NCI-H1092 treated with DMSO at 0.1 percent for 48 hours (cell line): ENCODE data around the gene NASP.
"Not testable (repeated sequence)": the region's sequence is repeated elsewhere in the genome, so short reads cannot be mapped to it uniquely, and the experiment has no call there.

ENCODE experiments used
- DNase-seq: peaks from one replicate; lab custom pipeline; 2025; lab: John Stamatoyannopoulos, UW

NASP gene

DNA sequence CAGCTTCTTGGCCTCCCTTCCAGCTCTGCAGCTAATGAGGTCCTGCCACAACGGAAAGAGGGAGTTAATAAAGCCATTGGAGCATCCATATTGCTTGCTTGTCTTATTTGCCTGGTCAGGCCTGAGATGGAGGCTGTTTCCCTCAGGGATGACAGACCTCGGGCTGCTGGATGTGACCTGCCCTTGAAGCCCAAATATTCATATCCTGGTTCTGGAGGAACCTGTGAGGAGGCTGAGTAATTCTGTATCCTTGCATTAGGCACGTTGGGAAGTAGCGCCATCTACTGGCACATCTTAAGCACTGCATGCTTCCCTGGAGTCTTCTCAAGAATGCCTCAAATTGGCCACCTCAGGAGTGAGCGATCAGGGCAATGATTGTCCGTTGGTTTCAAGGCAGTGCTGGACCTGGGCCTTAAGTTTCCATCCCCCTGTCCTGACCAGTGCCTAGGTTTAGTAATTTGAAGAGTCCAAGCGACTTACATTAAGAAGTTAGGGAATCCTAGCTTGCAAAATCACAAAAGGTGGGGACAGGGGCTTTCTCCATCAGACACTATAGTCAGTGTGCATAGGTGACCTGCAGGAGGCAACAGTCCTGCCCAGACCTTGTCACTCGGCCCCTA, 13.8 kb upstream of the NASP start:
- DNase-seq = peak; percentile 85

GRCh38 chr1:45570631-45571030, 13.2 kb upstream of the NASP start:
- no peak for DNase-seq

GRCh38 chr1:45573231-45573804, 10.5 kb upstream of the NASP start:
- DNase-seq = no peak

DNA sequence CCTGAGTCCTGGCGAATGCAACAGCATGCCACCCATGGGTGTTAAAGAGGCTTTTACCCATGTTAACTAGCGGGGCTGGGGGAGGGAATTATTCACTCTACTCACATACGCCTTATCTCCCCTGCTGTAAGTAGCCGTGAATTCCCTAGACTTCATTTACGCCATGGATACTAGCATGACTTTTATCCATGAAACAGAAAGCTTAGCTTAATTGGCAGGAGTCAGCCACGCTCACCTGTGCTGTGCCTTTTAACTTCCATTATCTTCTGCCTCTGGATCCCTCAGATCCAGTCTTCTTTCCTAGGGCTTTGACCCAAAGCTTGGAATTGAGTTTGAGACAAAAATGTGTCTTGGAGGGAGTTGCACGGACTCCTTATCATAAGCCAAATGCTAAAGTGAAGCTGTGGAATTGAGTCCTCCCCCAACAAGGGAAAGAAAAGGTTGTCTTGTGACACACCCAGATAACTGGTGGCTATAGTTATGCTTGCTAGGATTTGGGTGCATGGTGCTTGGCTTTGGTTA, 9.7 kb upstream of the NASP start:
- no peak for DNase-seq

DNA sequence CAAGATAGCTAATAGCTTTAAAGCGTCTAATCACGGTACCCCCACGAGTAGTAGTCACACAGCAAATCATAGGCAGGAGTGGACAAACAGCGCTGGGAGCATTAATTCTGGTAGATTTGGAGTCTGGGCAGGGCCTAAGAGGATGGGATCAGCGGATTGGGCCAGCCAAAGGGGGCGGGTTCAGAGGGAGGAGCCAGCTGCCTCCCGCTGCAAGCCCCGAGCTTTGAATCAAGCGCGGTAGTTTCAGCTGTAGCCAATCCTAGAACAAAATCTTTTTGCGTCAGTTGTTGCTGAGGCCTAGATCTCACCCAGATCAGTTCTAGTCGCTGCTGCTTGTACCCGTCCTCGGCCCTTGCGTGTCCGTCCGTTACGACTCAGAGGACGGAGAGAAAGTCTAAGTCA, 576 bp upstream of the NASP start:
- DNase-seq = peak; percentile 100

GRCh38 chr1:45584351-45585109, 689 bp downstream of the NASP start:
- DNase-seq = peak; percentile 97

GRCh38 chr1:45585110-45585426, 1.2 kb downstream of the NASP start:
- DNase-seq = no peak

DNA sequence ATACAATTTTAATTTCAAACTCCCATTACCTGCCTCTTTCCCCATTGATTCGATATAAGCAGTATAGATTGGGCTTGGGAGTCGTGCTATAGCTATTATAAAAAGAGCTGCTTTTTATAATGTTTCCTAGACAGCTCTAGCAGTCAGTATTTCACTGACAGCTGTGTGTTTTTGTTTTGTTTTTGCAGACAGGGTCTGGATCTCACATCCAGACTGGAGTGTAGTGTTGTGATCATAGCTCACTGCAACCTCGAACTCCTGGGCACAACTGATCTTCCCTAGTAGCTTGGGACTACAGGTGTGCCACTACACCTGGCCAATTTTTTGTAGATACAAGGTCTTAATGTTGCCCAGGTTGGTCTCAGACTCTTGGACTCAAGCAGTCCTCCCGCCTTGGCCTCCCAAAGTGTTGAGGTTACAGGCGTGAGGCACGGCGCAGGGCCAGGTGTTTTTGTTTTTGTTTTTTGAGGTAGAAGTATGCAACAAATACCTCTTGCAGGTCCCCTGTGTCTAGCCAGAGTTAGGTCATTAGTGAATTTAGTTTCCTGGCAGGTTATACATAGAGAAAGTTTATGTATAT, 1.7 kb downstream of the NASP start:
- no peak for DNase-seq

DNA sequence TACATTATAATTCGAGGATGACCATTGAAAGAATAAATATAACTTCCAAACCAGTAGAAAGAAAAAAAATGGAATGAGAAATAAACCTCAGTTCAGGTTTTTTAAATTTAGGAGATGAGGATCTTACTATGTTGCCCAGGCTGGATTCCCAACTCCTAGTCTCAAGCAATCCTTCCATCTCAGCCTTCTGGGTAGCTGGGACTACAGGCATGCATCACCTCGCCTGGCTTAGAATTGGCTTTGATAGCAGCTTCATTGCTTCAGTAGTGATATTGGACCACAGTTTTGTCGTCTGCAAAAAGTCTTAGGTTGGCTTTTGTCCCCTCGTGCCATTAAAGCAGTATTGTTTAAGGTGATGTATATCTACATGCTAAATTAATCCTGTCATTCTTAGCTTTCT, 2.9 kb downstream of the NASP start:
- DNase-seq = no peak

DNA sequence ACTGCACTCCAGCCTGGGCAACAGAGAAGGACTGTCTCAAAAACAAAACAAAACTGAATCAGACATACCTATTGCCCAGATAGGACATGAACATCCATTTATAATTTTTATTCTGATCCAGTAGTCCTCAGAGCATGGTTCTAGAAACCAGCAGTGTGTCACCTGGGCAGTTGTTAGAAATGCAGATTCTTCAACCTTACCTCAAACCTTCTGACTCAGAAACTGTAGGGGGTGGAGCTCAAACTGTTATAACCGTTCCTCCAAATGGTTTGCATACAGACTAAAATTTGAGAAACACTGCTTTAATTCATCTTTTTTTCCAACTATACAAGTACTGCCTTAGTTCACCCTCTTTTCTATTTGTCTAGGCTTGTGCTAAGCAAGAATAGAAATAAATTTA, 6.0 kb downstream of the NASP start:
- no peak for DNase-seq

DNA sequence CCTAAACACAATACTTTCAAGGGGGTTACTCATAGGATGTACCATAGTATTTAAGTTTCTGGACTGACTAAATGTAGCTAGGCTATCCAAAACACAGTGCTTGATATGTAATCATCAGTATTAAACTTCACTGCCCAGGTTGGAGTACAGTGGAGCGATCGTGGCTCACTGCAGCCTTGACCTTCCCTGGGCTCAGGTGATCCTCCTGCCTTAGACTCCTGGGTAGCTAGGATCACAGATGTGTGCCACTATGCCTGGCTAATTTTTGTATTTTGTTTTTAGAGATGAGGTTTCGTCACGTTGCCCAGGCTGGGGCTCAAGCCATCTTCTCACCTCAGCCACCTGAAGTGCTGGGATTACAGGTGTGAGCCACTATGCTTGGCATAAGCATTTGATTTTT, 10.6 kb downstream of the NASP start:
- DNase-seq = no peak

GRCh38 chr1:45596765-45597164, 12.9 kb downstream of the NASP start:
- DNase-seq = not testable (repeated sequence)

DNA sequence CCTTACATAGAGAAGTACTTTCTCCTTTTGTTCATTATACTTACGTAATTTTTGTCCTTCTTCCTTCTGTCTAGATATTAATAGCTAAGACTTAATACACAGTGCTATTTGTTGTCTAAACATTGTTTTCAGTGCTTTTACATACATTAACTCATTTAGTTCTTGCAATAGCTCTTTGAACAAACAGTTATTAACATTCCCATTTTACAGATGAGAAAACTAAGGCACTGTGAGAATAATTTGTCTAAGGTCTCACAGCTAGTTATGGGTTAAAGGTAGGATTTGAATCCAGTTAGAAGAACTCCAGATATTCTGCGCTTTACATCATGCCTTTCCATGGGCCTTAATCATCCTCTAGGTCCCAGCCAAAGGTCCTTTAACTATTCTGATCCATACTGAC, 20.4 kb downstream of the NASP start:
- no peak for DNase-seq

GRCh38 chr1:45607404-45608074, 23.7 kb downstream of the NASP start:
- DNase-seq = no peak

GRCh38 chr1:45608175-45609156, 24.6 kb downstream of the NASP start:
- DNase-seq = no peak

DNA sequence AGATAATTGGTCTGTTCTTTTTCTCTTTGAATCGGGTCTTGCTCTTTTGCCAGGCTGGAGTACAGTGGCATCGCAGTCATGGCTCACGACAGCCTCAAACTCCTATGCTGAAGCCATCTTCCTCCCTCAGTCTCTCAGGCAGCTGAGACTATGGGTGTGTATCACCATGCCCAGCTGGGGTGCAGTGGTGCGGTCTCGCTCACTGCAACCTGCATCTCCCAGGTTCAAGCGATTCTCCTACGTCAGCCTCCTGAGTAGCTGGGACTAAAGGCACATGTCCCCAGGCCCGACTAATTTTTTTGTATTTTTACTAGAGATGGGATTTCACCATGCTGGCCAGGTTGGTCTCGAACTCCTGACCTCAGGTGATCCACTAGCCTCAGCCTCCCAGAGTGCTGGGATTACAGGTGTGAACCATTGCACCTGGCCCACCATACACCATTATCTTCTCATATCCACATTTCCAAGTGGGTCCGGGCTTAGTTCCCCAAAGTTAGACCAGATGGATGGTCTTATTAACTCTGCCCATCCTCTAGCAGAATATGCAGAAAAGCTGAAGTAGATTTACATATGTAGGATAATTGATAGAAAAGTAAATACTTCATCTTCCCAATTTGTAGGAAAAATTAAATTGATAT, 26.9 kb downstream of the NASP start:
- DNase-seq = no peak

DNA sequence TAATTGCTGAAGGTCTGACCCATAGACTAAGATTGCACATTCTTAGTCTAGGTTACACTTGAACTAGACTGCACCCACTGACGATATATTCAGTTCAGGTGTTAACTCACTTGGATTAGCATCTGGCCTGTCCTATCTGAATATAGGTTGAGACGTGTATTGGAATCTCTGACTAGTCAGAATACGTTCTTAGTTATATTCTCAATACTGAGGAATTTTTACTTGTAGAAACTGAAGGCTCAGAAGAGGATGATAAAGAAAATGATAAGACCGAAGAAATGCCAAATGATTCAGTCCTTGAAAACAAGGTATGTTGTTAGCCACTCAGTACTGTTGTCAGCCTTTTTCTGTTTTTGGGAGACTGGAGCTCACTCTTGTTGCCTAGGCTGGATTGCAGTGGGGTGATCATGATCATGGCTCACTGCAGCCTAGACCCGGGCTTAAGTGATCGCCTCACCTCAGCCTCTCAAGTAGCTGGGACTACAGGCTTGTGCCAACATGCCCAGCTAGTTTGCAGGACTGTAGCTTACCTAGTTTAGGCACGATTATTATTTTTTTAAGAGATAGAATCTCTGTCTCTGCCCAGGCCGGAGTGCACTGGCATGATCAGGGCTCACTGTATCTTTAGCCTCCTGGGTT, 29.2 kb downstream of the NASP start:
- DNase-seq = no peak

GRCh38 chr1:45615885-45616284, 32.0 kb downstream of the NASP start:
- DNase-seq = no peak

- DNase-seq = no peak
Observed at GRCh38 chr1:45617618-45618017, 33.8 kb downstream of the NASP start.
